SK-N-SH (cell line): Measurements from ENCODE around the gene ANP32A. TPM values are rescaled to one million over a fixed set of nuclear protein-coding genes. Genes with fewer than 3 reads are reported as not detected.
A peak's percentile ranks its signal among the peaks of the same experiment; 100 is the strongest.

ENCODE experiments used
- CTCF ChIA-PET: fragments of 300-600, 350-600 bp; formaldehyde crosslinking; extraction: SDS; loops from one replicate; lab custom pipeline; 2021; lab: Yijun Ruan, JAX
- POLR2A ChIA-PET: fragments of 350-600 bp; sonication (Branson Sonifier 250); formaldehyde crosslinking; extraction: SDS; loops from one replicate; lab custom pipeline; 2020; ENCODE audit warnings: antibody characterized with exemption, inconsistent platforms; lab: Yijun Ruan, JAX
- DNase-seq: peaks from one replicate; pipeline ENCODE4 v3.0.0; 2012
- H2AFZ ChIP-seq: fragments of 200-600 bp; sonication (generic); 2 replicates; pipeline ENCODE4 v1.8.1; 2016; ENCODE audit warnings: antibody characterized with exemption, mild to moderate bottlenecking, low read depth
- H3F3A ChIP-seq: fragments of 200-600 bp; sonication (generic); replicated peaks from 2 replicates; pipeline ENCODE3; 2016; ENCODE audit warnings: antibody characterized with exemption, mild to moderate bottlenecking; ENCODE audit not compliant: insufficient read depth
- H3K27ac ChIP-seq, 2 experiments: fragments of 200-500 bp in 1 of 2; fragments of 200-600 bp in 1 of 2; sonication (Bioruptor generic) in 1 of 2; sonication (generic), shearing (Covaris generic) in 1 of 2; 2 replicates each; pipeline versions ENCODE4 v1.5.1 to v1.6.1; 2014 to 2016; ENCODE audit warnings: low read depth in 2 of 2, inconsistent platforms in 1 of 2, low read length in 1 of 2, mild to moderate bottlenecking in 1 of 2, mixed read lengths in 1 of 2
- H3K27me3 ChIP-seq: fragments of 200-600 bp; sonication (generic), shearing (Covaris generic); 2 replicates; pipeline ENCODE4 v1.6.1; 2016; ENCODE audit warnings: mixed run types; ENCODE audit not compliant: insufficient read depth
- H3K36me3 ChIP-seq, 2 experiments: fragments of 200-500 bp in 1 of 2; fragments of 200-600 bp in 1 of 2; sonication (Bioruptor generic) in 1 of 2; sonication (generic) in 1 of 2; replicated peaks in 1 of 2; 2 replicates each; pipeline versions ENCODE3 to v1.5.1; 2014 to 2016; ENCODE audit warnings: low read length in 1 of 2, mild to moderate bottlenecking in 1 of 2; ENCODE audit not compliant: insufficient read depth in 2 of 2, control insufficient read depth in 1 of 2
- H3K4me1 ChIP-seq, 2 experiments: fragments of 200-500 bp in 1 of 2; fragments of 200-600 bp in 1 of 2; sonication (Bioruptor generic) in 1 of 2; sonication (generic), shearing (Covaris generic) in 1 of 2; 2 replicates each; pipeline versions ENCODE4 v1.5.1 to v1.6.1; 2014 to 2016; ENCODE audit warnings: low read depth in 1 of 2, low read length in 1 of 2, mixed run types in 1 of 2; ENCODE audit not compliant: insufficient read depth in 2 of 2, control insufficient read depth in 1 of 2
- H3K4me2 ChIP-seq: fragments of 200-600 bp; sonication (generic), shearing (Covaris generic); 2 replicates; pipeline ENCODE4 v1.6.1; 2017; ENCODE audit warnings: mixed run types
- H3K4me3 ChIP-seq, 2 experiments: fragments of 200-500 bp in 1 of 2; fragments of 200-600 bp in 1 of 2; sonication (Bioruptor generic) in 1 of 2; sonication (generic), shearing (Covaris generic) in 1 of 2; 2 replicates each; pipeline versions ENCODE4 v1.5.1 to v1.8.1; 2014 to 2016; ENCODE audit warnings: low read depth in 2 of 2, inconsistent platforms in 1 of 2, low read length in 1 of 2, mild to moderate bottlenecking in 1 of 2, mixed read lengths in 1 of 2, moderate library complexity in 1 of 2
- H3K79me2 ChIP-seq: fragments of 200-600 bp; sonication (generic); 2 replicates; pipeline ENCODE4 v1.8.1; 2017; ENCODE audit warnings: mild to moderate bottlenecking; ENCODE audit not compliant: insufficient read depth
- H3K9ac ChIP-seq: fragments of 200-600 bp; sonication (generic); 2 replicates; pipeline ENCODE4 v1.6.1; 2017; ENCODE audit warnings: mixed run types
- H3K9me2 ChIP-seq: fragments of 200-600 bp; sonication (generic); 2 replicates; pipeline ENCODE4 v1.6.1; 2017; ENCODE audit warnings: mixed run types
- H3K9me3 ChIP-seq: fragments of 200-600 bp; sonication (generic); 2 replicates; pipeline ENCODE4 v1.6.1; 2017; ENCODE audit warnings: mixed run types, mild to moderate bottlenecking, moderate library complexity
- H4K20me1 ChIP-seq: fragments of 200-600 bp; sonication (generic); 2 replicates; pipeline ENCODE4 v1.6.1; 2017; ENCODE audit warnings: mild to moderate bottlenecking, mixed run types; ENCODE audit not compliant: insufficient read depth
- CHD2 ChIP-seq: fragments of 150-350 bp; IDR thresholded peaks from 2 replicates; pipeline ENCODE4 v1.6.1; 2018; ENCODE audit warnings: low read length; ENCODE audit not compliant: partially characterized antibody
- CTCF ChIP-seq: fragments of 200-600 bp; sonication (generic); IDR thresholded peaks from 2 replicates; pipeline ENCODE4 v1.6.1; 2017; ENCODE audit warnings: antibody characterized with exemption, mild to moderate bottlenecking, moderate library complexity
- EP300 ChIP-seq, 2 experiments: IDR thresholded peaks; 2 replicates each; pipeline versions ENCODE4 v1.4.0 to v1.6.1; 2012; ENCODE audit warnings: borderline replicate concordance in 1 of 2, low read depth in 1 of 2, low read length in 1 of 2
- EZH2phosphoT487 ChIP-seq: fragments of 200-600 bp; sonication (generic); IDR thresholded peaks from 2 replicates; pipeline ENCODE4 v1.6.1; 2017; ENCODE audit warnings: low read depth, mixed run types, mild to moderate bottlenecking, antibody characterized with exemption, moderate library complexity, borderline replicate concordance
- GABPA ChIP-seq: IDR thresholded peaks from 2 replicates; pipeline ENCODE4 v1.4.0; 2012; ENCODE audit warnings: low read depth, mild to moderate bottlenecking
- MXI1 ChIP-seq: IDR thresholded peaks from 2 replicates; pipeline ENCODE4 v1.6.1; 2012; ENCODE audit warnings: mild to moderate bottlenecking, low read depth, low read length, improper control_type of control experiment
- RAD21 ChIP-seq: IDR thresholded peaks from 2 replicates; pipeline ENCODE4 v1.6.1; 2012; ENCODE audit warnings: mild to moderate bottlenecking, low read length
- RCOR1 ChIP-seq: fragments of 150-350 bp; IDR thresholded peaks from 2 replicates; pipeline ENCODE4 v1.6.1; 2017; ENCODE audit warnings: antibody characterized with exemption, low read length
- RXRA ChIP-seq: IDR thresholded peaks from 2 replicates; pipeline ENCODE4 v1.4.0; 2012; ENCODE audit warnings: low read depth, mild to moderate bottlenecking, borderline replicate concordance
- SIN3A ChIP-seq: IDR thresholded peaks from 2 replicates; pipeline ENCODE4 v1.6.1; 2012; ENCODE audit warnings: low read depth, mild to moderate bottlenecking, low read length, moderate library complexity, borderline replicate concordance
- TAF1 ChIP-seq: IDR thresholded peaks from 2 replicates; pipeline ENCODE4 v1.6.1; 2012; ENCODE audit warnings: low read depth, mild to moderate bottlenecking, low read length, moderate library complexity, borderline replicate concordance
- YY1 ChIP-seq: IDR thresholded peaks from 2 replicates; pipeline ENCODE4 v1.4.0; 2012; ENCODE audit warnings: low read depth, mild to moderate bottlenecking
- WGBS: methylation state at CpG from one replicate; pipeline ENCODE4 v1.1.6; 2017; ENCODE audit warnings: low lambda C conversion rate; 5-methylcytosine and 5-hydroxymethylcytosine counted together
- polyA plus RNA-seq, 3 experiments: library from polyadenylated mRNA; depleted of rRNA; stranded (reverse); fragments of >200 nt; gene quantifications; 2 replicates each; pipeline ENCODE4 v1.2.3, GENCODE V29; 2012
- TF ChIP-seq, protein P1 (sequence below): IDR thresholded peaks from 2 replicates; pipeline ENCODE4 v1.4.0; 2012; ENCODE audit warnings: low read depth

ANP32A gene
- polyA plus RNA-seq, 1 of the 3 experiments (the other 2 are of a cell fraction) = 58.4 TPM

- no peak for TF ChIP-seq EP300 (IDR thresholded peaks at IDR 0.05; ENCODE audit: borderline replicate concordance in 1 of 2, low read depth in 1 of 2, low read length in 1 of 2)
- no peak for TF ChIP-seq GABPA
- TF ChIP-seq CHD2 = no peak
- TF ChIP-seq, protein P1, sequence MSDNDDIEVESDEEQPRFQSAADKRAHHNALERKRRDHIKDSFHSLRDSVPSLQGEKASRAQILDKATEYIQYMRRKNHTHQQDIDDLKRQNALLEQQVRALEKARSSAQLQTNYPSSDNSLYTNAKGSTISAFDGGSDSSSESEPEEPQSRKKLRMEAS = peak; percentile 69; the same call in 1 of the 2 replicates
- TF ChIP-seq EZH2phosphoT487 = no peak
- no peak for TF ChIP-seq RAD21
- peak; percentile 49; the same call in 1 of the 2 replicates for TF ChIP-seq SIN3A
- TF ChIP-seq RXRA = no peak
- no peak for TF ChIP-seq RCOR1
- no peak for TF ChIP-seq CTCF
Observed at GRCh38 chr15:68818066-68818768, 2.5 kb downstream of the ANP32A start (continued).

DNA sequence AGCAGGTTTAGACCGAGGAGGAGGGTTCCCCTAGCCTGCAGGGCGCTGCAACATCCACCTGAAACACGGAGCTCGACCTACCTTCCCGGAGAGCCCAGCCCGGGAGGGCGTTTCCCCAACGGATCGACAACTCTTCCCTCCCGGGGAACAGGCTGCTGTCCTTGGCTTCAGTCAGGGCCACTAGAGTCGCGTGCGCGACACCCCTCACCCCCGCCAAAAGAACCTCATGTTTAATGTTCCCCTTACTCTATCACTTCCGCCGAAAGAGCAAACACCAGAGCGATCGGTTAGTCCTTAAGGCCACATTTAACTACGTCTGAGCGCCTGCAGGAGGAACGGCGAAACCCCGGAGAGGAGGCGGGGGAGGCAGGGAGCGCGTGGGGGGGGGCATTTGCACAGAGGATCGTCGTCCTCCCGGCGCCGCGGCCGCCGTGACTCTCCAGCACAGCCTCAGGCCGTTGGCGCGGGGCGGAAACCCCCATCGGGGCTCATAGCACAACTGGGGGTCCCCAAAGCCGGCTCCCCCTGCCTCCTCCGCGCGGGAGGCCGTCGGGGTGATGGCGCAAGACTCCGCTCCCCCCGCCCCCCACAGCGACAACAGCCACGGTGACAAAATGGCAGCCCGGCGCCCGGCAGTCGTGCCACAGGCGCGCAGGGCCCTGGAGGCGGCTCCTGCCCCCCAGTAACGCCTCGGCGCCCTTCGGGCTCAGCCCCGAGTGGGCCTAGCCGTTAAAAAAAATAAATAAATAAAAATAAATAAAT, 3.2 kb downstream of the ANP32A start:
- Histone ChIP-seq H3K79me2 (peaks cover 91% of the 10 kb centered on the region), H3K4me3 (peak overlapping the region; percentile 89 to 92), H3K4me2 (peak overlapping the region; percentile 92), H3K9me3 (no peaks in the 10 kb centered on the region), H3K4me1 (peaks cover 10 to 36% of the 10 kb centered on the region in 2 experiments; a peak in 3 of 4 replicates), H3K9me2 (no peaks in the 10 kb centered on the region), H3K9ac (peak overlapping the region; percentile 96), H3K27me3 (no peaks in the 10 kb centered on the region), H3K36me3 (peaks cover 0 to 4% of the 10 kb centered on the region in 2 experiments), H4K20me1 (peaks cover 17% of the 10 kb centered on the region; the same call in 1 of the 2 replicates), H2AFZ (peak overlapping the region; percentile 63), H3F3A (peaks cover 3% of the 10 kb centered on the region), H3K27ac (peak overlapping the region; percentile 87 to 98)
- POLR2A ChIA-PET = interaction anchor here (0.6 to 1.5 kb wide), 4 partner anchors 10 to 59 kb away, joined by 3 to 7 read pairs (median 4); no protein-coding TSS in a partner anchor
- peak; percentile 36; the same call in 1 of the 2 replicates for TF ChIP-seq TAF1
- TF ChIP-seq MXI1 = peak; percentile 14; the same call in 1 of the 2 replicates
- TF ChIP-seq YY1 = peak; percentile 77
- no peak for TF ChIP-seq CTCF
- DNase-seq = peak; percentile 76
- under 1% methylated on average over 50 of the region's 64 CpGs for WGBS
- CTCF ChIA-PET = interaction anchor here (0.9 to 2.0 kb wide), 8 partner anchors 10 to 511 kb away, joined by 3 to 12 read pairs (median 4); no protein-coding TSS in a partner anchor
